Mammary epithelial cell (primary cell): ENCODE data around the gene SLC29A1.

Experiments
- EZH2 ChIP-seq: IDR thresholded peaks from 2 replicates; pipeline ENCODE4 v1.6.1; 2012; ENCODE audit warnings: low read length, inconsistent platforms, borderline replicate concordance
- TF ChIP-seq, protein P1 (sequence below), 2 donors: IDR thresholded peaks in 1 of 2; conservative IDR thresholded peaks in 1 of 2; 2 replicates each; pipeline ENCODE4 v1.5.1; 2011 to 2012; ENCODE audit warnings: inconsistent platforms in 2 of 2, low read length in 2 of 2, mild to moderate bottlenecking in 2 of 2, control low read depth in 1 of 2, low read depth in 1 of 2; ENCODE audit not compliant: insufficient read depth in 1 of 2; ENCODE audit errors: extremely low read depth in 1 of 2

DNA sequence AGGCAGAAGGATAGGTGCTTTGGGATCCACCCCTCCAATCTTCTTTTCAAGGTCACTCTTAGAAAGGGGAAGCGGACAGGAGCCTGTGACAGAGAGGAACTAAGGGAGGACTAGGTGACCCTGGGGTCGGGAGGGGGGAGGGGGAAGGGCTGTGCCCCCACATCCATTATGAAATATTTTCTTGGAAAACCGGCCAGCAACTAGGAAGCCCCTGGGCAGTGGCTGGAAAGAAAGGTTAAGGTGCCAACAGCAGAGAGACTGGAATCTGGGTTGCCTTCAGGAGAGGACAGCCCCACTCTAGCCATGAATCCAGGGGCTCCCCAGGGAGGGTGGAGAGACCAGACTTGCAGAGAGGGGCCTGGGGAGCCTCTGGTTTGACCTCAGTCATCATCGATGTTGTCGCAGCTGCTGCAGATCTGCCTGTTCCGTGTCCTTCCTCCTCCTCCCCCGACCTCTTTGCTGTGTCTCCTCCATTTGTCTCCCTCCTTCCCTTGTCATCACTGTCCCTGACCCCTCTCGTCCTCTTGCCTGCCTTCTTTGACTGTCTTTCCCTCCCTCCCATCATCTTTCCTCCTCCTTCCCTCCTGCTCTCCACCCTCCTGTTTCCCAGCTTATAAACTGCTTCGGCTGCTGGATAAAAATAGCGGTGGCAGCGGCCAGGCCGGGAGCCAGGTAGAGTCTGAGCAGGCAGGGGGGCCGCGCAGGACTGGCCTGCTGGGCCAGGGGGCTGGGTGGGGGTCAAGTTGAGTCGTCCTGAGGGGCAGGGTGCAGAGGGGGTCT, 3.2 kb downstream of the SLC29A1 start:
- TF ChIP-seq, protein P1, sequence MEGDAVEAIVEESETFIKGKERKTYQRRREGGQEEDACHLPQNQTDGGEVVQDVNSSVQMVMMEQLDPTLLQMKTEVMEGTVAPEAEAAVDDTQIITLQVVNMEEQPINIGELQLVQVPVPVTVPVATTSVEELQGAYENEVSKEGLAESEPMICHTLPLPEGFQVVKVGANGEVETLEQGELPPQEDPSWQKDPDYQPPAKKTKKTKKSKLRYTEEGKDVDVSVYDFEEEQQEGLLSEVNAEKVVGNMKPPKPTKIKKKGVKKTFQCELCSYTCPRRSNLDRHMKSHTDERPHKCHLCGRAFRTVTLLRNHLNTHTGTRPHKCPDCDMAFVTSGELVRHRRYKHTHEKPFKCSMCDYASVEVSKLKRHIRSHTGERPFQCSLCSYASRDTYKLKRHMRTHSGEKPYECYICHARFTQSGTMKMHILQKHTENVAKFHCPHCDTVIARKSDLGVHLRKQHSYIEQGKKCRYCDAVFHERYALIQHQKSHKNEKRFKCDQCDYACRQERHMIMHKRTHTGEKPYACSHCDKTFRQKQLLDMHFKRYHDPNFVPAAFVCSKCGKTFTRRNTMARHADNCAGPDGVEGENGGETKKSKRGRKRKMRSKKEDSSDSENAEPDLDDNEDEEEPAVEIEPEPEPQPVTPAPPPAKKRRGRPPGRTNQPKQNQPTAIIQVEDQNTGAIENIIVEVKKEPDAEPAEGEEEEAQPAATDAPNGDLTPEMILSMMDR (conservative IDR thresholded peaks at IDR 0.05 in 1 of 2, IDR thresholded peaks at IDR 0.05 in 1 of 2; ENCODE audit: extremely low read depth in 1 of 2, insufficient read depth in 1 of 2, low read depth in 1 of 2, low read length in 2 of 2): no peak
- no peak for TF ChIP-seq EZH2
